HFF-Myc (cell line): ENCODE results near the gene PRLH.
A peak's percentile ranks its signal among the peaks of the same experiment; 100 is the strongest.

ENCODE experiments used
- DNase-seq: peaks from one replicate; pipeline ENCODE4 v3.0.0-alpha.2; 2011; ENCODE audit warnings: low read depth; ENCODE audit errors: extremely low read depth
- H3K4me3 ChIP-seq: replicated peaks from 2 replicates; pipeline ENCODE4 v1.5.1; 2011; ENCODE audit warnings: low read depth, mild to moderate bottlenecking, control low read depth, low read length
- CTCF ChIP-seq: IDR thresholded peaks from 2 replicates; pipeline ENCODE4 v1.5.1; 2012; ENCODE audit warnings: mild to moderate bottlenecking, low read depth, low read length, control low read depth; ENCODE audit errors: missing control alignments

Gene PRLH

GRCh38 chr2:237552908-237553307 lies 13.5 kb upstream of the PRLH start:
- TF ChIP-seq CTCF = no peak
- DNase-seq = no peak
- H3K4me3 ChIP-seq = no peak overlapping the region

DNA sequence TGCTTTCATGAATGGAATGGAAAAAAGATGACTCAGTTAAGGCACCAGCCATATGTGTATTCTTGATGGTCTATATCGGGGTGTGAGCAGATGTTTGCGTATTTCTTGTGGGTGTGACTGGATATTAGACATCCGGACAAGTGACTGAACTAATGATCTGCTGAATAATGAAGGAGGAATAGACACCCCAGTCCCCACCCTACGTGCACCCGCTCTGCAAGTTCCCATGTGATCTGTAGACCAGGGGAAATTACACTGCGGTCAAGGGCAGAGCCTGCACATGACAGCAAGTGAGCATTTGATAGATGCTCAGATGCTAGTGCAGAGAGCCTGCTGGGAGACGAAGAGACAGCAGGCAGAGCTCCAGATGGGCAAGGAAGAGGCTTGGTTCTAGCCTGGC lies 12.4 kb upstream of the PRLH start:
- DNase-seq = no peak
- H3K4me3 ChIP-seq = no peak overlapping the region
- no peak for TF ChIP-seq CTCF

GRCh38 chr2:237555560-237555959 lies 10.8 kb upstream of the PRLH start:
- H3K4me3 ChIP-seq = no peak overlapping the region
- no peak for TF ChIP-seq CTCF
- DNase-seq = no peak

DNA sequence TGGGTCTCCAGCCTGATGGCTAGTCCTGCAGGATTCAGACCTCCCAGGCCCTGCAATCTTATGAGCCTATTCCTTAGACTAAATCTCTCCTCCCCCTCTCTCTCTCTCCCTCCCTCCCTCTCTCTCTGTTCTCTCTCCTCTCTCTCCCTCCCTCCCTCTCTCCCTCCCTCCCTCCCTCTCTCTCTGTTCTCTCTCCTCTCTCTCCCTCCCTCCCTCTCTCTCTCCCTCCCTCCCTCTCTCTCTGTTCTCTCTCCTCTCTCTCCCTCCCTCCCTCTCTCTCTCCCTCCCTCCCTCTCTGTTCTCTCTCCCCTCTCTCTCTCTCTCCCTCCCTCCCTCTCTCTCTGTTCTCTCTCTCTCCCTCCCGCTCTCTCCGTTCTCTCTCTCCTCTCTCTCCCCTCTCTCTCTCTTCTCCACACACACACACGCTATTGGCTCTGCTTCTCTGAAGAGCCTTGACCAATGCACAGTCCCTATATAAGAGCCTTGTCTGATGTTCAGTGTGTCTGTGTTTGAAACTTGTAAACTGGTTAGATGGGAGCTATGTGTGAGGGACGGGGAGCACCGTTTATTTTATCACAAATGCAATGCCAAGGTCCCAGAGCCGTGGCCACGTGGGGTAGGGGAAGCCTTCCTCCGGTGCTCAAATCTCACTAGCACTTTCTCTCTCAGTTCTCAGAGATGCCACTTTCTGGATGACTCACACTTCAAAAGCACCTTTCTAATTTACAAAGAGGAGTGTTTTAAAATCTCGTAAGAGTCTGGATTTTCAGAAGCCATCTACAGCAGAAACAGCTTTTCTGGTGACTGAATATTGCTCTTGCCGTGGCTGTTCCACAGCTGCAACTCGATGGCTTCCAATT lies 9.4 kb upstream of the PRLH start:
- no peak overlapping the region for H3K4me3 ChIP-seq
- TF ChIP-seq CTCF = no peak
- no peak for DNase-seq

DNA sequence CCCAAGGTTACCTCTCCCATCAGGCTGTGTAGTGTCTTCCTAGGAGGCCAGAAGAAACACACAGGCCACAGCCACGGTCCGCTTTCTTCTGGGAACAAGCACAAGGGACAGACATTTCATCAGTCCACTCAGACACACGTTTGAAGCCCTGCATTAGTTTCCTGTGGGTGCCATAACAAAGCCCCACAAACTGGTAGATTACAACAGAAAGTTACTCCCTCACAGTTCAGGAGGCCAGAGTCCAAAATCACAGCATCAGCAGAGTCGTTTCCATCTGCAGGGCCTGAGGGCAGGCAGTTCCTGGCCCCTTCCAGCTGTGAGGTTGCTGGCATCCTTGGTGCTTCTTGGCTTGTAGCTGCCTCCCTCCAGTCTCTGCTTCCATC lies 8.8 kb upstream of the PRLH start:
- no peak for DNase-seq
- TF ChIP-seq CTCF = no peak
- no peak overlapping the region for H3K4me3 ChIP-seq

DNA sequence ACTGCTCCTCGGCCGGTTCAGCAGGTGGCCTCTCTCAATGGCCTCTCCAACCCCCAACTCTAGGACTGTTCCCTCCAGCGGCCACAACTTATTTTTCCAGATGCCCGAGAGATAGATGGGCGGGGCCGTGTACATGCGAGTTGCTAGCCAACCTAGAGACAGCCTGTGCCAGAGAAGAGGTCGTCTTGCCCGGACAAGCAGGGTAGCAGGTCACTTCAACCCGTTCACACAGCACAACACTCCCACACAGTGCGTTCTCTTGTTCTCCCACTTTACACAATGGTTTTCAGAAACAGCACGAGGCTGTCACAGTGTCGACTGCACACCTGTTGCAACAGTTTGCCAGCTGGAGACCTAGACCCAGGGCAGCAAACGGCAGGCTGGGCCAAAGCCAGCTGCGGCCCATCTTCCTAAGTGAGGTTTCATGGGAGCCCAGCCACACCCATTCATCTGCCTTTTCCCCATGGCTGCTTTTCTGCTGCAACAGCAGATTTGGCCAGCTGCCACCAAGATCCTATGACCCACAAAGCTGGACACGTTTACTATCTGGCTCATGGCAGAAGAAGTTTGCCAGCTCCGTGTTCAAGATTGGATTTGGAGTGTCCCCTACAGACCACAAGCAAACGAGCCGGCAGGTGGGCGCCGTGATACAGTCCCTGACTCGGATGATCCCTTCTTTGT lies 7.3 kb upstream of the PRLH start:
- DNase-seq = peak; percentile 52
- TF ChIP-seq CTCF = no peak
- H3K4me3 ChIP-seq = no peak overlapping the region
